ENCODE results near the gene NDFIP2. TPM values are rescaled to one million over a fixed set of nuclear protein-coding genes. Genes with fewer than 3 reads are reported as not detected.

NDFIP2 gene
- total and polyA plus RNA-seq, 10 of the 15 experiments (the other 5 are each of a cell fraction or from before 2014, with no cell fraction given), result 17.9 to 57.2 (median 30.6) TPM

DNA sequence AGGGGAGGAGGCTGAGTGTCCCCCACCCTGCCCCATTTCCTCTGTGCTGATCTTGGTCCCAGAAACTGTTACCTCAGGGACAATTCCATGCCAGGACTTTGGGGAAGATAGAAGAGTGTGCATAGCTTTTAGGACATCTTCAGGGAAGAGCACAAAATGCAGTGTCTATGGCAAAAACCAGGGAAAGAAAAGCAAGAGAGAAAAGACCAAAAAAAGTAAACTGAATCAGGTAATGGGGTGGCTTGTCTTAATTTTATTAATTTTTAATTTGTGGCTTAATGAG lies 109.4 kb downstream of the NDFIP2 start:
- BruUV-seq (replicated peaks), result no TSS peak
- ChIA-PET SMC1A (ENCODE audit: uncharacterized antibody, unreplicated experiment) (interaction anchor here (1.1 to 1.2 kb wide), 2 partner anchors 10 to 85 kb away, joined by 3 read pairs; no protein-coding TSS in a partner anchor), RAD21 (ENCODE audit: unreplicated experiment) (no interaction called here), POLR2A (interaction anchor here (0.6 kb wide), 1 partner anchor 30 kb away, joined by 3 read pairs; no protein-coding TSS in a partner anchor), CTCF (interaction anchor here (0.6 kb wide), 1 partner anchor 334 kb away, joined by 3 read pairs; no protein-coding TSS in a partner anchor)
- Histone ChIP-seq H3K79me2 (ENCODE audit: control insufficient read depth, insufficient read depth, low read length) (no peaks in the 10 kb centered on the region), H3K27ac (ENCODE audit: control insufficient read depth, insufficient read depth) (no peak overlapping the region), H3K27me3 (replicated peaks in 1 of 2; ENCODE audit: control insufficient read depth in 2 of 2, insufficient read depth in 2 of 2, low read length in 1 of 2) (no peaks in the 10 kb centered on the region), H3K36me3 (ENCODE audit: control insufficient read depth in 2 of 2, insufficient read depth in 2 of 2, low read length in 1 of 2) (no peaks in the 10 kb centered on the region), H3K9me3 (replicated peaks; ENCODE audit: control insufficient read depth, insufficient read depth, low read length) (no peaks in the 10 kb centered on the region), H3K4me1 (ENCODE audit: control insufficient read depth, insufficient read depth, low read length) (no peaks in the 10 kb centered on the region), H3K9ac (ENCODE audit: control insufficient read depth, insufficient read depth, low read length) (no peak overlapping the region), H4K20me1 (ENCODE audit: control insufficient read depth, insufficient read depth) (no peaks in the 10 kb centered on the region), H3K4me2 (ENCODE audit: control insufficient read depth, insufficient read depth) (no peak overlapping the region), H3K4me3 (no peak overlapping the region), H2AFZ (ENCODE audit: control insufficient read depth, low read depth, low read length) (no peak overlapping the region)
- DNase-seq (ENCODE audit: low read depth, low spot score), result no peak
- no peak for ATAC-seq
- intact Hi-C loops (cut with micrococcal nuclease; ENCODE audit: unreplicated experiment), result no loop called here
- no peak for FAIRE-seq
- in situ Hi-C loops (cut with MboI), result no loop called here
- no peak for TF ChIP-seq RBBP5 (conservative IDR thresholded peaks at IDR 0.05)
- no peak for TF ChIP-seq RAD21 (IDR thresholded peaks at IDR 0.05; ENCODE audit: insufficient read depth, low read depth, low read length)
- TF ChIP-seq POLR2AphosphoS5 (IDR thresholded peaks at IDR 0.05; ENCODE audit: low read length), result no peak
- TF ChIP-seq BHLHE40 (IDR thresholded peaks at IDR 0.05; ENCODE audit: borderline replicate concordance in 1 of 2, low read depth in 2 of 2, low read length in 1 of 2), result no peak
- no peak for TF ChIP-seq YBX1 (IDR thresholded peaks at IDR 0.05)
- TF ChIP-seq HDAC6 (IDR thresholded peaks at IDR 0.05; ENCODE audit: unreplicated experiment), result no peak
- TF ChIP-seq, protein P1, sequence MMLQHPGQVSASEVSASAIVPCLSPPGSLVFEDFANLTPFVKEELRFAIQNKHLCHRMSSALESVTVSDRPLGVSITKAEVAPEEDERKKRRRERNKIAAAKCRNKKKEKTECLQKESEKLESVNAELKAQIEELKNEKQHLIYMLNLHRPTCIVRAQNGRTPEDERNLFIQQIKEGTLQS (IDR thresholded peaks at IDR 0.05; ENCODE audit: borderline replicate concordance, extremely low read depth, low read depth, low read length), result no peak
- TF ChIP-seq GATAD2B (conservative IDR thresholded peaks at IDR 0.05; ENCODE audit: low read depth), result no peak

DNA sequence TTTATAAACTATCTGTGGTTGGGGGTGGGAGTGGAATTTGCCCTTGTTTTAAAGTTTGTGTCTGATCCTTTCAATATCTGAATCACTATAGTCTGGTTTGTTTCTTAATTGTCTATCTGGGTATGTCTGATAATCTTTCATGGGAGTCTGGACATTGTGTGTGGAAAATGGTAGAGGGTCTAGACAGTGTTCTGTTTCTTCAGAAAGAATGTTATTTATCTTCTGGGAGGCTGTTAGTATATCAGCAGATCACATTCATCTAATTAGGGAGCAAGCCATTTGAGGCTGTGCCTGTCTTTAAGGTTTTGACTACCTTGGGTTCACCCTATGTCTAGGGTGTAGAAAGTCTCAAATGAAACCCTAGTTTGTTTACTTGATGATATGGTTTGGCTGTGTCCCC lies 110.5 kb downstream of the NDFIP2 start:
- no TSS peak for BruUV-seq (replicated peaks)
- CTCF ChIA-PET, result no interaction called here
- no peaks in the 10 kb centered on the region for H3K4me1 ChIP-seq (ENCODE audit: control insufficient read depth, insufficient read depth, low read length)
- POLR2A ChIA-PET, result no interaction called here
- H3K9ac ChIP-seq (ENCODE audit: control insufficient read depth, insufficient read depth, low read length), result no peak overlapping the region
- no peak overlapping the region for H2AFZ ChIP-seq (ENCODE audit: control insufficient read depth, low read depth, low read length)
- intact Hi-C loops (cut with micrococcal nuclease; ENCODE audit: unreplicated experiment) (no loop called here), in situ Hi-C loops (cut with MboI) (no loop called here)
- ATAC-seq, result no peak
- FAIRE-seq, result no peak
- no peaks in the 10 kb centered on the region for H3K79me2 ChIP-seq (ENCODE audit: control insufficient read depth, insufficient read depth, low read length)
- SMC1A ChIA-PET (ENCODE audit: uncharacterized antibody, unreplicated experiment), result interaction anchor here (1.1 kb wide), 1 partner anchor 9 kb away, joined by 3 read pairs; no protein-coding TSS in a partner anchor
- no peak for DNase-seq (ENCODE audit: low read depth, low spot score)
- H3K27me3 ChIP-seq (replicated peaks in 1 of 2; ENCODE audit: control insufficient read depth in 2 of 2, insufficient read depth in 2 of 2, low read length in 1 of 2), result no peaks in the 10 kb centered on the region
- no peaks in the 10 kb centered on the region for H3K9me3 ChIP-seq (replicated peaks; ENCODE audit: control insufficient read depth, insufficient read depth, low read length)
- H4K20me1 ChIP-seq (ENCODE audit: control insufficient read depth, insufficient read depth), result no peaks in the 10 kb centered on the region
- RAD21 ChIA-PET (ENCODE audit: unreplicated experiment), result interaction anchor here (0.9 kb wide), 1 partner anchor 167 kb away, joined by 3 read pairs; no protein-coding TSS in a partner anchor
- H3K27ac ChIP-seq (ENCODE audit: control insufficient read depth, insufficient read depth), result no peak overlapping the region
- no peak overlapping the region for H3K4me2 ChIP-seq (ENCODE audit: control insufficient read depth, insufficient read depth)
- no peaks in the 10 kb centered on the region for H3K36me3 ChIP-seq (ENCODE audit: control insufficient read depth in 2 of 2, insufficient read depth in 2 of 2, low read length in 1 of 2)
- H3K4me3 ChIP-seq, result no peak overlapping the region
- no peak for TF ChIP-seq POLR2A (IDR thresholded peaks at IDR 0.05; ENCODE audit: low read depth, low read length)
- no peak for TF ChIP-seq SMAD5 (IDR thresholded peaks at IDR 0.05; ENCODE audit: low read depth)
- TF ChIP-seq, protein P2, sequence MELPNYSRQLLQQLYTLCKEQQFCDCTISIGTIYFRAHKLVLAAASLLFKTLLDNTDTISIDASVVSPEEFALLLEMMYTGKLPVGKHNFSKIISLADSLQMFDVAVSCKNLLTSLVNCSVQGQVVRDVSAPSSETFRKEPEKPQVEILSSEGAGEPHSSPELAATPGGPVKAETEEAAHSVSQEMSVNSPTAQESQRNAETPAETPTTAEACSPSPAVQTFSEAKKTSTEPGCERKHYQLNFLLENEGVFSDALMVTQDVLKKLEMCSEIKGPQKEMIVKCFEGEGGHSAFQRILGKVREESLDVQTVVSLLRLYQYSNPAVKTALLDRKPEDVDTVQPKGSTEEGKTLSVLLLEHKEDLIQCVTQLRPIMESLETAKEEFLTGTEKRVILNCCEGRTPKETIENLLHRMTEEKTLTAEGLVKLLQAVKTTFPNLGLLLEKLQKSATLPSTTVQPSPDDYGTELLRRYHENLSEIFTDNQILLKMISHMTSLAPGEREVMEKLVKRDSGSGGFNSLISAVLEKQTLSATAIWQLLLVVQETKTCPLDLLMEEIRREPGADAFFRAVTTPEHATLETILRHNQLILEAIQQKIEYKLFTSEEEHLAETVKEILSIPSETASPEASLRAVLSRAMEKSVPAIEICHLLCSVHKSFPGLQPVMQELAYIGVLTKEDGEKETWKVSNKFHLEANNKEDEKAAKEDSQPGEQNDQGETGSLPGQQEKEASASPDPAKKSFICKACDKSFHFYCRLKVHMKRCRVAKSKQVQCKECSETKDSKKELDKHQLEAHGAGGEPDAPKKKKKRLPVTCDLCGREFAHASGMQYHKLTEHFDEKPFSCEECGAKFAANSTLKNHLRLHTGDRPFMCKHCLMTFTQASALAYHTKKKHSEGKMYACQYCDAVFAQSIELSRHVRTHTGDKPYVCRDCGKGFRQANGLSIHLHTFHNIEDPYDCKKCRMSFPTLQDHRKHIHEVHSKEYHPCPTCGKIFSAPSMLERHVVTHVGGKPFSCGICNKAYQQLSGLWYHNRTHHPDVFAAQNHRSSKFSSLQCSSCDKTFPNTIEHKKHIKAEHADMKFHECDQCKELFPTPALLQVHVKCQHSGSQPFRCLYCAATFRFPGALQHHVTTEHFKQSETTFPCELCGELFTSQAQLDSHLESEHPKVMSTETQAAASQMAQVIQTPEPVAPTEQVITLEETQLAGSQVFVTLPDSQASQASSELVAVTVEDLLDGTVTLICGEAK (IDR thresholded peaks at IDR 0.05; ENCODE audit: borderline replicate concordance), result no peak
- no peak for TF ChIP-seq SMC3 (IDR thresholded peaks at IDR 0.05; ENCODE audit: borderline replicate concordance, low read length)
- no peak for TF ChIP-seq TCF12 (IDR thresholded peaks at IDR 0.05; ENCODE audit: low read depth, low read length)
- TF ChIP-seq ZNF384 (IDR thresholded peaks at IDR 0.05; ENCODE audit: borderline replicate concordance, low read depth, low read length), result no peak
- no peak for TF ChIP-seq NFXL1 (IDR thresholded peaks at IDR 0.05; ENCODE audit: borderline replicate concordance)
- TF ChIP-seq CBX5 (IDR thresholded peaks at IDR 0.05; ENCODE audit: low read depth), result no peak
